Midbrain (tissue), 1 donor: ENCODE measurements around the gene FRAT1.
"Not testable (repeated sequence)": the region's sequence is repeated elsewhere in the genome, so short reads cannot be mapped to it uniquely, and the experiment has no call there.

Source experiments
- DNase-seq: peaks from one replicate; lab custom pipeline; 2025; lab: John Stamatoyannopoulos, UW

Gene FRAT1

GRCh38 chr10:97318772-97319651, at the start of gene FRAT1:
TSS of gene FRAT1 (plus strand) at chr10:97319271. CDS start at chr10:97319454, 183 bp downstream.
- peak; percentile 88 for DNase-seq

- no peak for DNase-seq
These were observed 48.4 kb upstream of the FRAT1 start for GRCh38 chr10:97270523-97271154.

- no peak for DNase-seq
These were observed 45.4 kb upstream of the FRAT1 start for GRCh38 chr10:97273700-97274099.

DNA sequence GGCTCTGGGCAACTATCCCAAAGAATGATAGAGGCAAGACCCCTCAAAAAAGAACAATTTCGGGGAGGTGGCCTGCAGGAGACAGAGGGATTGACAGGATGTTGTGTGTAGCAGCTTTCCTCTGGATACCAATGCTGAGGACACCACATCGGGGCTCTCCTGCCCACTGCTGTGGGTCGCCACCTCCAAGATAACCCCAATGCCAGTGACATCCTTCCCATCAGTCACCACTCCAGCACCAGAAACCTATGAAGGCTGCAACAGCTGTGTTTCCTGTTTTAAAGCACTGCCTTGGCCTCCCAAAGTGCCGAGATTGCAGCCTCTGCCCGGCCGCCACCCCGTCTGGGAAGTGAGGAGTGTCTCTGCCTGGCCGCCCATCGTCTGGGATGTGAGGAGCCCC, 44.2 kb upstream of the FRAT1 start:
- no peak for DNase-seq

DNA sequence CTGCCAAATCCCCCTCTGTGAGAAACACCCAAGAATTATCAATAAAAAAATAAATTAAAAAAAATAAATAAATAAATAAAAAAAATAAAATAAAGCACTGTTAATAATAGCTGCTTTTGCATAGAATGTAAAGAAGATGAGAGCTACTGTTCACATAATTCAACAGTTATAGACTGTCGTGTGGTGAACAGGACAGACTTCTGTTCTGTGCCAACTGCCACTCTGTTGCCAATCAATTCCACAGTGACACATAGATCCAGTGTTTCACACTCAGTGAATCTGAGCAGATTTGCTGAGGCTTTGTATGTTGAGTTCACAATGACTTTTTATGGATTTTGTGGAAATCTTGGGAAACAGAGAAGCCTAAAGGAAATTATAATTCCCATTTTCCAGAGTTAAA, 41.5 kb upstream of the FRAT1 start:
- DNase-seq = no peak

DNA sequence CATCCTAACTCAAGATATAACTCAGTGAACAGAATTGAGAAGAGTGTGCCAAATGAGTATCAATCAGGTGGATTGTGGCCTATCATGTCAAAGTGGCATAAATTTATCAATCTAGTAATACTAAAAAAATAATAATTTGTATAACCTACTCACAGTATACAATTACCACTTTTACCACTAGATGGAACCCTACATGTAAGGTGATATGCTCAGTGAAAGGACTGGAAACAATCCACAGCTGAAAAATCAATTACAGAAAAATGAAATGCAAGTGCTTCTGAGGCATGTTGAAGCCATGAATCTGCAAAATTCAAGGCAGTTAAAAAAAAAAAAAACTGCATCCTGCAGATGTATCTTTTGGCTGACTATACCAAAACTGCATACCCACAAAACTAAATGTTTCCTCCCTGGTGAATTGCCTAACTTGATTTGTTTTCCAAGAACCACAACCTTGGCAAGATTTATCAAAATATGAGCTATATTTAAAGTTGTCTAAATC, 40.5 kb upstream of the FRAT1 start:
- DNase-seq = peak; percentile 43

DNA sequence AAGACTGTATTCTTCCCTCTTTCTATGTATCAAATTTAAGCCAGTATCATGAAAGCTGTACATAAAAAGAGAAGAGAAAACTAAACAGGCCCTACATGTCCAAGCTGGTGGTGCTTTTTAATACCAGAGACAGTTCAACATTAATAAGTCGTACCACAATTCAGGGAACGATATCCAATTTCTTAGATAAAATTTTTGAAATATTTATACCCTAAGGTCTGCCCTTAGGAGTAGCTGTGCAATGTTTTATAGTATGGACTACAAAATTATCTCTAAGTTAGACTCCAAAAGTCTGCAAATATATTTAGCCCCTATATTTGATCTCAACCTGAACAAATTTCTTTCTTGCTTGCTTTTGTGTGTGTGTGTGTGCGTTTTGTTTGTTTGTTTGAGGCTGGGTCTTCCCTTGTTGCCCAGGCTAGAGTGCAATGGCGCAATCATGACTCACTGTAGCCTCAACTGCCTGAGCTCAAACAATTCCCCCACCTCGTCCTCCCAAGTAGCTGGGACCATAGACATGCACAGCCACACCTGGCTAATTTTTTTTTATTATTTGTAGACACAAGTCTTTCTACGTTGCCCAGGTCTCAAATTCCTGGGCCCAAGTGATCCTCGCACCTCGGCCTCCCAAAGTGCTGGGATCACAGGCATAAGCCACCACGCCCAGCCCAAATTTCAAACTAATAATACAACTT, 39.8 kb upstream of the FRAT1 start:
- no peak for DNase-seq

GRCh38 chr10:97280783-97281182, 38.3 kb upstream of the FRAT1 start:
- DNase-seq = no peak

GRCh38 chr10:97290076-97290475, 29.0 kb upstream of the FRAT1 start:
- not testable (repeated sequence) for DNase-seq

GRCh38 chr10:97290576-97291356, 28.3 kb upstream of the FRAT1 start:
- DNase-seq = not testable (repeated sequence)

GRCh38 chr10:97291357-97292096, 27.5 kb upstream of the FRAT1 start:
- DNase-seq = no peak

GRCh38 chr10:97292097-97292861, 26.8 kb upstream of the FRAT1 start, which contains the start of gene ARHGAP19:
TSS of gene ARHGAP19 (minus strand) at chr10:97292637. CDS start at chr10:97292627, 10 bp downstream.
- DNase-seq = peak; percentile 98

DNA sequence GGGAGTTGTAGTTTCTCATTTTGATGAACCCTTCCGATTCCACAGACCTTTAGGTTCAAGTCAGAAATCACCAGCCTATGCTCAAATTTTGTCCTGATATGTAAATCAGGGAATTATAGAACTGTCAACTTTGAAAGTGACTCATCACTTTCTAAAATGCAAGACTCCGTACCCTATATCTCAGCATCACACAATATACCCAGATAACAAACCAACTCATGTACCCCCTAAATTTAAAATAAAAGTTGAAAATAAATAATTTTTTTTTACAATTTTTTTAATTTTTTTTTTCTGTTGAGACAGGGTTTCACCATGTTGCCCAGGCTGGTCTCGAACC, 26.2 kb upstream of the FRAT1 start:
- DNase-seq = no peak

GRCh38 chr10:97297556-97298222, 21.4 kb upstream of the FRAT1 start:
- DNase-seq = no peak

DNA sequence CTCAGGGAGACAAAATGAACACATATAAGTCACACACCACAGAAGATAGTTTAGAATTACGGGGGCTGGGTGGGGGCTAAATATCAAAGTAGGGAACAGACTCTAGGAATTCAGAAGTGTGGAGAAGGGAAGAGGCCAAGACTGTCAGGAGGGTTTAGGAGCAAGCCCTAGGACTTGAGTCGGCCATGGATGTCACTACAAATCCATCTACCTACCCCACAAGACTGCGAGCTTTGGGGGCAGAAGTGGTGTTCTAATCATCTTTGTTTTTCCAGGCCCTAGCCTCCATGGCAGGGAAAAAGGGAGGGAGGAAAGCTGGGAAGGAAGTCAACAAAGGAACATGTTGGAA, 20.9 kb upstream of the FRAT1 start:
- no peak for DNase-seq

DNA sequence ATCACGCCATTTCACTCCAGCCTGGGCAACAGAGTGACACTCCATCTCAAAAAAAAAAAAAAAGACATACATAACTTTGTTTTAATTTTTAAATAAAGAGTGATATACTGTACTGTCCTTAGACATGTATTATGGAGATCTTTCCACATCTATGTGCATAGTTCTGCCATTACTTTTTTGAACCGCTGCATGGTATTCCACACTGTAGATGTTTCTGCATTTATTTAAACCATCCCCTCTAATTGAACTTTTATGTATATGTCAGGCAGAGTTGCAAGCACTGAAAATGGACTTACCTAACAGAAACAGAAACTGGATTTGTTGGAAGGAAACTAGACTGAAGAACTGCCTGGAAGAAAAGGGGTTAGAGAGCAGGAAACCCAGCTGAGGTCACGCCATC, 18.1 kb upstream of the FRAT1 start:
- no peak for DNase-seq

DNA sequence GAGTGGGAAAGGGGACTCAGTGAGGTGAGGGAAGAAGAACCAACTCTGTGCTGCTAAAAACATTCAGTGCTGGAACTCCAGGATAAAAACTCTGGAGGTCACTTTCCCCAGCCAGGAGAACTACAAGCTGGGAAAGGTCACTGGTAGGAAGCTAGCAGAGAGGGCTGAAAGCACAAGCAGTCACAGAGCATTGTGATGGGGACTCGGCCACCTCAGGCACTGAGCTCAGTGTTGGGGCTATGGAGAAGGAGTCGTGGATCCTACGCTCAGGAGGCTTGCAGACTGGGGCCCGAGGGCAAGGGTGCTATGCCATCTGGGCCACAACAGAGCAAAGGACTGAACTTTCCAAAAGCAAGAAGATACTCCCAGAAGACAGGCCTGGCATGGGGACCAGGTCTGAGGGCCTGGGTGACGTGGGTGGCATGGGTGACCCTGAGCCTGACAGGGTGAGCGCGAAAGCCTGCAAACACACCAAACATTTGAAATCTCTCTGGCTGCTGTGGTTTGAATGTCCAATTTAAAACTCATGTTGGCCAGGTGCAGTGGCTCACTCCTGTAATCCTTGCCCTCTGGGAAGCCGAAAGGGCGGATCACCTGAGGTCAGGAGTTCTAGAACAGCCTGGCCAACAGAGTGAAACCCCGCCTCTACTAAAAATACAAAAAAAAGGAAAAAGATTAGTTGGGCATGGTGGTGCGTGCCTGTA, 16.8 kb upstream of the FRAT1 start:
- DNase-seq = no peak

- DNase-seq = no peak
These were observed 11.6 kb upstream of the FRAT1 start for GRCh38 chr10:97307441-97307840.
